Fibroblast of skin of abdomen (primary cell): Measurements from ENCODE around the gene C22orf39.

Experiments used
- DNase-seq: peaks from one replicate; pipeline ENCODE4 v3.0.0-alpha.2; 2013

C22orf39 gene

DNA sequence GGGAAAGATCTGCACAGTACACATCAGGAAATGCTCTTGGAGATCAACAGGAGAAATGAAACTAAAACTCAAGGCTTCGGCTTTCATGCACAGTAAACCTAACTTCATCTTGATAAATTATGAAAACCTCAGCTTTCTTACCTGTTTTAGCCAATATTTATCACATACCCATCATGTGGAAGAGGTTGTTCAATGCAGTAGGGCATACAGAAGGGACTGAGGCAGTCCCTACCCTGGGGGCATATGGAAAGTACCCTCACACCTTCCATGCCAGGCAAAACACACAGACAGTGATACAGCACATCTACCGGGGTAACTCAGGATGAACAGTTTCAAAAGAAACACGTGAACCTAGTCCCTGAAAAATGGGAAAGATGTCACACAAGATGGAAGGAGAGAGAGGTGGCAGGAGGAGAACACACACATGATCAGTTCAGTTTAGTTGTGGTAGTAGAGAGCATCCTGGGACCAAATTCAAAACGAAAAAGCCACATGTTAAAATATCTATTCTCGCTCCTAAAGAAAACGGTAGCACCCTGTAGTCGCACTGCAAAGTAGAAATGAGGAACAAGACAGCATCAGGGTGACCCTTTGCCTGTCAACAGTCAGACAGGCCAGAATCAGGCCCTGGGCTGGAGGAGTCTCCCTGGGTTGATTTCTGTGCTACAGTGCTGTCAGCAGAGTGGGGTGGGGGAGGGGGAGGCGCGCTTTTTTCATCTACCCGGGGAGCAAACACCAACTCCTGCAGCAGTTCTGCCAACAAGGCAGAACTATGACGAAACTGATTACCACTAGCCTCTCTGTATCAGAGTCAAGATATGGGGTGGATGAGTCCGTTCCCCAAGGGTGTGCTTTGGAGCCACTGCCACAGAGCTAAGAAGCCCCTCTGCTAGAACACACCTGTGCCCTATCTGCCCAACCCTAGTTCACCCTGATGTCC lies 17.3 kb downstream of the C22orf39 start:
- peak; percentile 64 for DNase-seq

- DNase-seq: no peak
Observed at GRCh38 chr22:19424186-19424500, 23.4 kb downstream of the C22orf39 start.

DNA sequence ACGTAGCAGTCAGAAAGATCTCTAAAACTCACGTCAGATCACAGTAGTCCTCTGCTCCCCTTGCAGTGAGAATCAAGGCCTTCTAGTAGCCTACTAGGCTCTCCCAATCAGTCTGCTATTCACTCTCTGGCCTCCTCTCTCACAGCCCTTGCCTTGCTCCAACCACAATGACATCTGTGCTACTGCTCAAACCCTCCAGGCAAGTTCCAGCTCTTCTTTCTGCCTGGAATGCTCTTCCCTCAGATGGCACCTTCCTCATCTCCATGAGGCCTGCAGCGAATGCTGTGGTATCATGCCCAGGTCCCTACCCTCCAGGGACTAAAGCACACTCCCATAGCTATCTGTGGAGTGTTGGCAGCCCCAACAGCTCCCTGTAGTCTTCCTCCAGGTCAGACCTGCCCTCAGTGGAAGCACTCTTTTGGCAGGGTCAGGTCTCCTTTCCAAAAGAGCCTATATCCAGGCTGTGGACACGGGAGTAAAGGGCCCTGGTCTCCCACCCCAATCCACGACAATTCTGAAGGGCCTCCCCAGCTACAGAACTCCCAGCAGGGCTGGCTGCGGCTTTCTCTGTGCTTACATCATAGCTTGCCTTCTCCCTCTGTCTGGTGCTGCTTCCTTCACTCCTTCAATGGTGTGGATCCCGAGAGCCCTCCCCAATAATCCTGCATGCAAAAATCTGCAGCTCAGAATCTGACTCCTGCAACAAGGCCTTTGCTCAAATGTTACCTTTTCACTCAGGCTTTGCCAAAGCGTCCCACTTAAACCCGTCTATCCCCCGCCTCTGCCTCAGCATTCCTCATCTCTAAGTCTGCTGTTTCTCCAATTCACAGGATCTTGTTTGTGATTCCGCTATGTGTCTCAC lies 24.8 kb downstream of the C22orf39 start:
- no peak for DNase-seq

DNA sequence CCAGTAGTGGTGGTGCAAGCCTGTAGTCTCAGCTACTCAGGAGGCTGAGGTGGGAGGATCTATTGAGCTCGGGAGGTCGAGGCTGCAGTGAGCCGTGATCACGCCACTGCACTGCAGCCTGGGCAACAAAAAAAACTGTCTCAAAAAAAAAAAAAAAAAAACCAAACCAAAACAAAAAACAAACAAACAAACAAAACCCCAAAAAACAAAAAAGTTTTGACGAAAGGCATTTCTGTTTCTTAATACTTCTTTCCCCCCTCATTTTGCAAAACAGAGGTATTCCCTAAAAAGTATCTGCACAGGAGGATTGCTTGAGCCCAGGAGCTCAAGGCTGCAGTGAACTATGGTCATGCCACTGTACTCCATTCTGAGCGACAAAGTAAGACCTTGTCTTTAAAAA lies 27.2 kb downstream of the C22orf39 start:
- no peak for DNase-seq

- DNase-seq: no peak
Observed at GRCh38 chr22:19419464-19420178, 27.9 kb downstream of the C22orf39 start.

GRCh38 chr22:19419086-19419463 lies 28.4 kb downstream of the C22orf39 start:
- DNase-seq: no peak

DNA sequence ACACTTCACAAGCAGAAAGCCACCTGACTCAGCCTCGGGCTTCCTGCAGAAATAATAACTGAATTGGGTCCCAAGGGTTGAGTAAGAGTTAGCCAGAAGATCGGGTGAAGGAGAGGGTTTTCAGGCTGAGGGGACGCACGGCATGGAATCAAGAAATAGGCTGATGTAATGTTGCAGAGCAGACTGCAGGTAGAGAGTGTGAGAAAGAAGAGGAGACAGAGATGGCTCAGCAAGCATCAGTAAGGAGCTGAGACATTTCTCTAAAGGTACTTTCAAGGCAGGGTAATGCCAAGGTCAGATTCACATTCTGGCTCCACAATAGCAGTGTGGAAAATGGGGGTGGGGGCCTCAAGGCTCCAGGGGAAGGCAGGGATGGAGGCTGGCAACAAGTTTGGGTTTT lies 34.6 kb downstream of the C22orf39 start:
- no peak for DNase-seq

DNA sequence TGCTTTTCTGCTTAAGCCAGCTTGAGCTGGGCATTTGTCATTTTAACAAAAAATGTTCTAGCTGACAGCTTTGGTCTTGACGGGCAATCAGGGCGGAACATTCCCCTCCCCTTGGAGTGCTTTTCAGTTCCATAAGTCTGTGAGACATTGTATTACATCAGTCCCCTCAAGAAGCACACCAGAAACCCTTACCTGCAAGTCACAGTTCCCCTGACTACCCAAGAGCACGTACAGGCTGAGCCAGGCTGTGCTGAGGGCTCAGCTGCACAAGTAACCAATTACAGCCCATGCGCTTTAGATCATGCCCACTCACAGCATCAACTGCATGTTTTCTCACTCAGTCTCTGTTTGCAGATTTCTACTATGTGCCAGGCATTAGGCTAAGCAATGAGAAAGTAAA lies 35.0 kb downstream of the C22orf39 start:
- no peak for DNase-seq

GRCh38 chr22:19411690-19412045 lies 35.8 kb downstream of the C22orf39 start:
- no peak for DNase-seq

GRCh38 chr22:19410941-19411689 lies 36.4 kb downstream of the C22orf39 start:
- DNase-seq: no peak

DNA sequence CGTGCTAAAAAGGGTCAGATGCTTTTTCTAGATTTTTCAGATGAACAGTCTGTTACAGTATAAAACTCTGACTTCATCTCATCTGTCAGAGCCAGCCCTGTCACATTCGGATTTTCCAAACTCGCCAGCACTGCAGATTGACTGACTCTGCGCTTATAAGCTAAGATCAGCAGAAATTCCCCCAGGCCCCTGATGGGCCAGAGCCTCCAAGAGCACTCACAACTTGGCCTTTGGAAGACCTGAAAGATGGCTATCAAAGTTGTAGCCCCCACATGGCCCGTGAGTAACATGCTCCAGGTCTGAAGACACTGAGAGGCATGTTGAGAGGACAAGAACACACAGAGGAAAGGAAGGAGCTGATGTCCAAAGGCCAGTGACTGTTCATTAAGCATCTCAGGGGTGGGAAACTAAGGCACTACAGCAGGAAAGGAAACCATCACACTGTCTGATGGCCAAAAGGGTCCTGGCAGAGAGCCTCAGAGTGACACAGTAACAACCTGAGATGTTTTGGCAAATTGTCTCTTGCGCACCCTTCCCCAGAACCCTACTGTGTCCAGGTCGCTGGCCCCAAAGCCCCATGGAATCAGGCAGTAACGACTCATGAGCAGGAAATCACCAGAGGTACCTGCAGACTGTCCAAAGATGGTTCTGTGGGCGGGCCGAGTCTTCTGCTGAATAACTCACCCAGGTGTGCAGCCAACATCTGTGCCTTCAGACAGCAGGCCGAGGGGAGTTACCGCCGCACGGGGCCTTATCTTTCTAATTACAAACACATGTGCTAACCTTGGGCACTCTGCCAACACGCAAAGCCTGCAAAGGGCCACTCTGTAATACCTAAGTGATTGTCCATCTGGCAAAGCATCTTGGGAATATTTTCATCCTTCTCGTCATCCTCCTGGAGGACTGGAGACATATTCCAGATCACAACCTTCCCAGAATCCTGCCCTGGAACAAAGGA lies 39.6 kb downstream of the C22orf39 start:
- DNase-seq: peak; percentile 56

GRCh38 chr22:19406846-19407245 lies 40.7 kb downstream of the C22orf39 start:
- no peak for DNase-seq

GRCh38 chr22:19406281-19406811 lies 41.2 kb downstream of the C22orf39 start:
- DNase-seq: no peak

DNA sequence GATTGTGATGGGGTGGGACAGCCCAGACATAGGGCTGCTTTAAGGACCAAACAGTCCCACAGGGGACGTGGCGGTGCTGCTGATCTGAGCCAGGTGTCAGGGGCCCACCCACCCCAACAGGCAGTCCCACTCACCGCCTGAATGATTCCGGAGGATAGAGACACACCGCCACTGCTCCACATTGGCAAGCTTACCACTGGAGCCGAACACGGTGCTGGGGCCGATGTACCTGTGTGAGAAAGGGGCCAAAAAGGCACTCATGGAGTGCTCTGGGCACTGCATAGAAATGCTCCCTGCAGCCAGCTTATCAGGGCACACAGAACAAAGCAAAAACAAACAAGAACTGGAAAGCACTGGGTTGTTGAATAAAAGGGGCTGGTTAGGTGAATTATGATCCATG lies 41.9 kb downstream of the C22orf39 start:
- no peak for DNase-seq

GRCh38 chr22:19405133-19405532 lies 42.4 kb downstream of the C22orf39 start:
- DNase-seq: no peak

DNA sequence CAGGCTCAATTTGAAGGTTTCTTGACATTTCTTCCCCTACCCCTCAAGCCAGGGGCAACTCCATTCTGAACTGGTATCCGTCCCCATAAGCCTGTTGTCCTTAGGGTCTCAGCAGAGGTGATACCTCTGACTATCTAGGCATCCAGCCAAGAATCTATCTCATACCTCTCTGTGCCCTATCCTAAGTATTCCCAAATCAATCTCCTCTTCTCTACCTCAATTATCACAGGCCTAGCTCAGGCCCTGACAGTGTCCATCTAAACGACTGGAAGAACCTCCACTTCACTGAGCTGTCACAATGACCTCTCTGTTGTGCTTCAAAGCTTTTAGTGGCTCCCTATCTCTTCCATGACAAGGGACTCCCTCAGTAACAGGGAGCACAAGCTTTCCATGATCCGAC lies 42.8 kb downstream of the C22orf39 start:
- no peak for DNase-seq

DNA sequence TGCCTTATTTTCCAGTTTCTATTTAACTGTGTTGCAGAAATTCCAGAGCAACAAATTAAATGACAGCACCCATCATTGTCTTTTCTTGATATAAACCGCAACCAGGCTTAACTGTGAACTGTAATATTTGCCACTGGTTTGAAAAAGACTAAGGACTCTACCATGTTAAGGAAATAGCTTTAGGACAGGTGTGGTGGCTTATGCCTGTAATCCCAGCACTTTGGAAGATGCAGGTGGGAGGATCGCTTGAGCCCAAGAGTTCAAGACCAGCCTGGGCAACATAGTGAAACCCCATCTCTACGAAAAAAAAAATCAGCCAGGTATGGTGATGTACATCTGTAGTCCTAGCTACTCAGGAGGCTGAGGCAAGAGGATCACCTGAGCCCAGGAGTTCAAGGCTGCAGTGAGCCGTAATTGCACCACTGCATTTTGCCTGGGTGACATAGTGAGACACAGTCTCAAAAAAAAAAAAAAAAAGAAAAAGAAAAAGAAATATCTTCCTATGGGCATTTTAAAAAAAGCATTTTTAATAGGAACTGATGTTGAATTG lies 44.8 kb downstream of the C22orf39 start:
- no peak for DNase-seq

DNA sequence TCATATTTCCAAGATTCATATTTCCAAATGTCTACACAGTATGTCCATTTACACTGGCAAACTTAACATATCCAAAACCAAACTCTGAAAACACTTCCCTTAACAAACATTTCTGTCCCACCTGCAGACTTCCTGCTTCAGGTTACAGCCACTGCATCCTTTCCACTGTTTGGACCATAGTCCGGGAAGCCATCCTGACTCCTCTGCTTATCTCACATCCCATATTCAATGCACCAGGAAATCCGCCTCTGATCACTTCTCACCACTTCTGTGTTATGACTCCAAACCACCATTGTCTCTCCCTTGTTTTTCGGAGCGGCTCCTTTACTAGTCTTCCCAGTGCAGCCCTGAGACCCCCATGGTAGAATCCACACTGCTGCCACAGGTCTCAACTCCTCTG lies 46.0 kb downstream of the C22orf39 start:
- no peak for DNase-seq

GRCh38 chr22:19400881-19401280 lies 46.6 kb downstream of the C22orf39 start:
- DNase-seq: no peak

DNA sequence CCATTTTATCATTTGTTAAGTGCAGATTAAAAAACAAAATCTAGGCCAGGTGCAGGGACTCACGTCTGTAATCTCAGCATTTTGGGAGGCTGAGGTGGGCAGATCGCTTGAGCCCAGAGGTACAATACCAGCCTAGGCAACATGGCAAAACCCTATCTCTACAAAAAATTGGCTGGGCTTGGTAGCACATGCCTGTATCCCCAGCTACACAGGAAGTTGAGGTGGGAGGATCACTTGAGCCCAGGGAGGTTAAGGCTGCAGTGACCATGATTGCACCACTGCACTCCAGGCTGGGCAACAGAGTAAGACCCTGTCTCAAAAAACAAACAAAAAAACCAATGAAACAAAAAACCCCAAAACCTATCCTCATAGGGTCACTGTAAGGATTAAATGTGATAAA lies 48.9 kb downstream of the C22orf39 start:
- no peak for DNase-seq

DNA sequence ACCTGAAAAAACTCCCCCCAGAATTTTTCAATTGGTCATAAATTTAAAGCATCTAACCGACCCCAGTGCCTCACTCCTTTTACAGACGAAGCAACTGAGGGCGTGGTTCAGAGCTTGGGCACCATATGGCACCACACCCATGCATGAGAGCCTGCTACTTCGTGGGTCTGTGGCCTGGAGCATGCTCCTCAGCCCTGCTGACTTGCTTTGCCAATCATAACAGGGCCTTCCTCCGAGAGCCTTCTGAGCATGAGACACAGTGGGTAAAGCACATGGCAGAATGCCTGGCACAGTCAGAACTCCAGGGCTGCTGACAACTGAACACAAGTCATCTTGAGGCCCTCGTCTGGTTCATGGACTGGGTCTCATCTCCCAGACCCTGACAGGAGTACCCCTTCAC lies 49.3 kb downstream of the C22orf39 start:
- DNase-seq: no peak
